NCI-H1105 (cell line): ENCODE data around the gene LDLRAD3.

ENCODE experiments used
- DNase-seq: peaks from one replicate; lab custom pipeline; 2025; lab: John Stamatoyannopoulos, UW

The LDLRAD3 gene

GRCh38 chr11:36213393-36213840 lies 269.6 kb downstream of the LDLRAD3 start:
- no peak for DNase-seq

DNA sequence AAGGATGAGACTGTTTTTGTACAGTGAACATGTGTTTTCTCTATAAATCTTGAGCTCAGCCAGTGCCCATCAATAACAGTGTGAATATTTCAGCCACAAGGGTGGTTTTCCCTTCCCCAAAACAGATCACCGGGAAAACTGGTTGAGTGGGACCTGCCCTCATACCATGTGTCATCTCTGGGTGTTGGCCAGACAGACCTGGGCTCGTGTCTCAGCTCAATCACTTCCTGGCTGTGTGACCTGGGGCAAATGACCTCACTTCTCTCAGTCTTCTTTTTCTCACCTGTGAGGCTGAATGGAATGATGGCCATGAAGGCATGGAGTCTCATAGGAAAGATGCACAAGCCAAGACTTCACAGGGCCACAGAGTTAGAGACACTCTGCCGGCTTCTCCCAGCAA lies 270.6 kb downstream of the LDLRAD3 start:
- DNase-seq, result no peak

DNA sequence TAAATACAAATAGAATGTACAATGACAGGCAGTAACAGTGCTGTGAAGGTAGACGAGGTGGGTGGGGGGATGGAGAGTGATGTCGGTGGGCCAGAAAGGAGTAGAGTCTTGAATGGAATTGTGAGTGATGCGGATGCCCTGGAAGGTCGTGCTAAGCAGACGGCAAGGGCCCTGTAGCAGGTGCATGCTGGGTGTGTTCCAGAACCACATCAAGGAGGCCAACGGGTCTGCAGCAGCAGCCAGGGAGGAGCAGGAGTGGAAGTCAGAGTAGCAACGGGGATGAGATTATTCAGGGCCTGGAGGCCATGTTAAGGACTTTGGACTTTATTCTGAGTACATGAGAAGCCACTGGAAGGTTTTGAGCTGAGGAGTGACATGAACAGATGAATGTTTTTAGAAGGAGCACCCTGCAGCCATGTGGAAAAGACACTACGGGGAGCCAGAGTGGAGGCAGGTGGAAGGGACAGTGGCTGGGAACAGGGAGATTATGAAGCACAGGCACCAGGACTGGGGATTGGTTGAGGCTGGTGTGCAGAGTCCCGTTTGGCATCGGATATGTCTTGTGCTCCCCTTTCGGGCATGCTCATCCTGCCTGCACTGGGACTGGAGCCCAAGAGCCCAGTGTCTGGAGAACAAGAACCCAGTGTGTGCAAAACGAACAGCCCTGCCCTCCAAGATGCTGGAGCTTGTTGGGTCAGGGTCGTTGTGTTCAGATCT lies 271.3 kb downstream of the LDLRAD3 start:
- no peak for DNase-seq

GRCh38 chr11:36215693-36216060 lies 271.8 kb downstream of the LDLRAD3 start:
- no peak for DNase-seq

- DNase-seq, result no peak
Observed at GRCh38 chr11:36216061-36216615, 272.3 kb downstream of the LDLRAD3 start.

DNA sequence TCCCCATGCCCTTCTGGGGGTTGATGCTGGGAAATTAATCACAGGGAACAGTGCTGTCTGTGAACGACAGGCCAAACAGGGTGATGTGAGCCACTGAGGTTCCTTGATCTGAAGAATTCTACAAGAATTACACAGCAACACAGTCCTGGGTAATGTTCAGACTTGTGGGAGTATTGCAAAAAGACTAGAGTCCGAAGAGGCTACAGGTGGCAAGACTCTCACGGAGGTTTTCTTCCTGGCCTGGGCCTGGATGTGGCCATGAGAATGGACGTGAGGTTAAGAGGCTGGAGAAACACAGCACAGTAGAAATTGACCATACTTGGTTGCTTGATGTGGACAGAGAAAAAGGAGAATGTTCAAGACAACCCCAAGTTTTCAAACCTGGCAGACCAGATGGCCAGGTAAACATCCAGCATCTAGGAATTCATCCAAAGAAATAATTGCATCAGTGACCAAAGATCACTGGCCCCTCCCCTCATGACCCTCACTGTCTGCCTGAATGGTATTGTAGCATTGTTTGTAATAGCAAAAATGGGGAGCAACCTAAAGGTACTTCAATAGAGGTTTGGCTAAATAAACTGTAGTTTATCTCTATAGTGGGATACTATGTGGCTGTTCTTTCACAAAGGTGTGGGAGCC lies 274.5 kb downstream of the LDLRAD3 start:
- no peak for DNase-seq

GRCh38 chr11:36219996-36220395 lies 276.1 kb downstream of the LDLRAD3 start:
- DNase-seq, result no peak

- DNase-seq, result no peak
Observed at GRCh38 chr11:36222831-36223635, 279.2 kb downstream of the LDLRAD3 start.

GRCh38 chr11:36224209-36224882 lies 280.5 kb downstream of the LDLRAD3 start:
- no peak for DNase-seq

DNA sequence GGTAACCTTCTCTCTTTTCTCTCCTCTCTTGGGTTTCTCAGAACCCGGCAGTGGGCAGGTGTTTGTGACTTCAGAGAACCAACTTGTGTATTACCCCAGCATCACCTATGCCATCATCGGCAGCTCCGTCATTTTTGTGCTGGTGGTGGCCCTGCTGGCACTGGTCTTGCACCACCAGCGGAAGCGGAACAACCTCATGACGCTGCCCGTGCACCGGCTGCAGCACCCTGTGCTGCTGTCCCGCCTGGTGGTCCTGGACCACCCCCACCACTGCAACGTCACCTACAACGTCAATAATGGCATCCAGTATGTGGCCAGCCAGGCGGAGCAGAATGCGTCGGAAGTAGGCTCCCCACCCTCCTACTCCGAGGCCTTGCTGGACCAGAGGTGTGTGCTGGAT lies 283.2 kb downstream of the LDLRAD3 start:
- DNase-seq, result no peak

GRCh38 chr11:36228689-36229088 lies 284.8 kb downstream of the LDLRAD3 start:
- no peak for DNase-seq

GRCh38 chr11:36229091-36229705 lies 285.3 kb downstream of the LDLRAD3 start:
- no peak for DNase-seq

GRCh38 chr11:36230779-36231699 lies 287.2 kb downstream of the LDLRAD3 start:
- no peak for DNase-seq

- DNase-seq, result no peak
Observed at GRCh38 chr11:36233204-36233603, 289.3 kb downstream of the LDLRAD3 start.

- no peak for DNase-seq
Observed at GRCh38 chr11:36234825-36235224, 291.0 kb downstream of the LDLRAD3 start.

DNA sequence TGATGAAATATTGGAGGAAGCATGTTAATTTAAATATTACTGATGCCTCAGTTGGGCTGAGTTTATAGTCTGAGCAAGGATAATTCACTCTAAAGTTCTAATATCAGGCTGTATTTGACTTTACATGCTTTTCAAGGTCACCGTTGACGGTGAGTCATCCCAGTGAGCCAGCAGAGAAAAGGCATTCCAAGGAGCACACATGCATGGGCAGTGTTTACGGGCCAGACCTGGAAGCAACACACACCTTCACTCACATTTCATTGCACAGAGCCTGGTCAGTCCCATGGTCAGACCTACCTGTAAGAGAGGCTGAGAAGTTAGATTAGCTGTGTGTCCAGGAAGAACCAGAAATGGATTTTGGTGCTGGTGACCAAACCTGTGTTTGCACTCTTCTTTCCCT lies 291.9 kb downstream of the LDLRAD3 start:
- DNase-seq, result no peak

DNA sequence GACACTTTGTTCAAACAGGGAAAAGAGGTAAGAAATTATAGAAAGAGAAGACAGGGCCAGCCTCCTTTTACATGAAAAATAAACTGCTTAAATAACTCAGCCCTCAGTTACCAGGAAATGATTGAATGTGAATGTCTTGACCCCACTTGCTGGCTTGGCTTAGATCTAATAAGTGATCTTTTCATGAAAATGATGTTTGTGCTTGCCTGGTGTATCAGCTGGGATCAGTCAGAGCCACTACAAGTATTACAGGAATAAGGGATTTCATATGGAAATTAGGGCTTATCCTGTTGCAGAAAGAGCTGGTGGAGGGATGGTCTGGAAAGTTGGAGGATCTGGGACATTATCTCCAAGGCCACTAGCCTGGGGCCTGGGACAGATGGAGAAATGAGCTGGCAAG lies 293.5 kb downstream of the LDLRAD3 start:
- no peak for DNase-seq

GRCh38 chr11:36238036-36238631 lies 294.3 kb downstream of the LDLRAD3 start:
- no peak for DNase-seq

- DNase-seq, result no peak
Observed at GRCh38 chr11:36238881-36239280, 295.0 kb downstream of the LDLRAD3 start.

DNA sequence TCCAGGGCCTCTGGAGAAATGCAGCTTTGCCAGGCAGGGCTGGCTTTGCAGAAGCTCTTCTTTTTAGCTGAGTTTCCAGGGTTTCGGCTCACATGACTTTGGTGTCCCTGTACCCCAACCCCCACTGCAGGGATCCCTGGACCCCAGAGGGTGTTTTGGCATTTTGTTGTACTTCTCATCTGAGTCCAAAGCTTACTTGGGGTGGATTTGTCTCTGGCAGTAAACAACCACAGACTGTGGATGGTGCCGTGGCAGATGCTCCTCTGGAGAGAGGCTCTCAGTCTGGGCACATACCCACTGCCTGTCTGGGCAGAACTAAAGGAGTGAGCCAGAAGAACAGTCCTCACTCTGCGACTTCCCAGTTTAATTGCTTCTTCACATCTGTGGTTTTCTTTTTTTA lies 295.8 kb downstream of the LDLRAD3 start:
- no peak for DNase-seq
